Measurements from ENCODE around the gene OR51B6. TPM values are rescaled to one million over a fixed set of nuclear protein-coding genes. Genes with fewer than 3 reads are reported as not detected.

Gene OR51B6
- total and polyA plus RNA-seq, 9 of the 15 experiments (the other 6 are each of a cell fraction or from before 2014, with no cell fraction given), result 0.06 to 0.97 TPM; not detected in 7

DNA sequence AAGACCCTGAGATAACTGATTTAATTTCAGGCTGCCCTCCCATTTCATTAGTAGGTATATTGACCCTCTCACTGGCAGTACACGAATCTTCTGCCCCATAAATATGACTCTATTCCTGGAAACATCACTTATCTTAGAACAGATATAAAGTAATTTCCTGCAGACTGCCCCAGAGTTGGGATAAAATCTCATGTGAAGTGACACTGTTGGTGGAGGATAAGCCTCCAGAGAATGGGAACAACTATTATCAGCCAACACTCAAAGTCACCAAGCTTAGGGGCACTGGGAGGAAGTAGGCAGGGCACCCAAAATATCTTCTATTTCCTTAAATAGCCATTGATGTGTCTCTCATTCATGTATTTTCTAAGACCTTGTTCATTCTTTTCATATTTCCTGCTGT, 16.1 kb upstream of the OR51B6 start (continued):
- TF ChIP-seq GATA2 (CRISPR knock-in tag; IDR thresholded peaks at IDR 0.05), result no peak
- TF ChIP-seq L3MBTL2 (IDR thresholded peaks at IDR 0.05), result no peak

GRCh38 chr11:5336331-5336730, 15.0 kb upstream of the OR51B6 start:
- FAIRE-seq, result no peak

More at GRCh38 chr11:5336331-5336730, 15.0 kb upstream of the OR51B6 start:
- Histone ChIP-seq H3K36me3 (ENCODE audit: control insufficient read depth, insufficient read depth, low read length) (peaks cover 41% of the 10 kb centered on the region), H3K4me1 (replicated peaks in 1 of 2; ENCODE audit: control insufficient read depth in 2 of 2, insufficient read depth in 2 of 2, low read length in 2 of 2) (peaks cover 0 to 28% of the 10 kb centered on the region in 2 experiments; a peak in 2 of 5 replicates), H3K4me3 (no peak overlapping the region), H4K20me1 (replicated peaks; ENCODE audit: control insufficient read depth, insufficient read depth, low read length) (no peaks in the 10 kb centered on the region), H3K79me2 (ENCODE audit: control insufficient read depth, insufficient read depth, low read length) (no peaks in the 10 kb centered on the region), H3K4me2 (ENCODE audit: insufficient read depth, low read length) (no peak overlapping the region), H3K9me3 (replicated peaks; ENCODE audit: control insufficient read depth, insufficient read depth, low read depth, low read length) (no peaks in the 10 kb centered on the region), H3K9ac (ENCODE audit: insufficient read depth in 1 of 2, low read depth in 2 of 2, low read length in 2 of 2) (no peak overlapping the region), H3K27me3 (ENCODE audit: control insufficient read depth in 2 of 2, insufficient read depth in 2 of 2, low read length in 2 of 2) (no peaks in the 10 kb centered on the region), H3K9me1 (ENCODE audit: control insufficient read depth, insufficient read depth, low read length) (no peaks in the 10 kb centered on the region), H2AFZ (ENCODE audit: low read depth, low read length) (no peak overlapping the region), H3K27ac (ENCODE audit: extremely low read depth, low read depth, low read length) (peak overlapping the region; percentile 16; the same call in 1 of the 3 replicates)
- BruUV-seq (replicated peaks), result no TSS peak
- in situ Hi-C loops (cut with MboI), result no loop called here
- intact Hi-C loops (cut with micrococcal nuclease), result no loop called here
- peak in 1 of 4 experiments; percentile 52 for DNase-seq (ENCODE audit: extremely low read depth in 1 of 4, low spot score in 3 of 4)
- ATAC-seq, result peak; percentile 71
- TF ChIP-seq, protein P1, sequence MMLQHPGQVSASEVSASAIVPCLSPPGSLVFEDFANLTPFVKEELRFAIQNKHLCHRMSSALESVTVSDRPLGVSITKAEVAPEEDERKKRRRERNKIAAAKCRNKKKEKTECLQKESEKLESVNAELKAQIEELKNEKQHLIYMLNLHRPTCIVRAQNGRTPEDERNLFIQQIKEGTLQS (IDR thresholded peaks at IDR 0.05), result peak; percentile 64
- TF ChIP-seq, protein P1 (CRISPR knock-in tag; conservative IDR thresholded peaks at IDR 0.05), result no peak
- peak; percentile 81; the same call in 1 of the 2 replicates for TF ChIP-seq JUND (IDR thresholded peaks at IDR 0.05; ENCODE audit: borderline replicate concordance, low read depth, low read length)
- TF ChIP-seq JUND (tag; IDR thresholded peaks at IDR 0.05; ENCODE audit: borderline replicate concordance, low read depth, low read length), result peak; percentile 66; the same call in 1 of the 3 replicates
- no peak for TF ChIP-seq ZNF184 (CRISPR knock-in tag; IDR thresholded peaks at IDR 0.05)
- TF ChIP-seq FOSL1 (tag; conservative IDR thresholded peaks at IDR 0.05), result peak; percentile 67
- peak; percentile 20; the same call in 1 of the 2 replicates for TF ChIP-seq C11orf30 (IDR thresholded peaks at IDR 0.05; ENCODE audit: low read depth)
- POLR2A ChIA-PET, result interaction anchor here (0.6 kb wide), 1 partner anchor 125 kb away, joined by 4 read pairs; no protein-coding TSS in a partner anchor
- CTCF ChIA-PET (ENCODE audit: low intra/inter-chr PET ratio), result no interaction called here

Measured in K562 (cell line).